Right lobe of liver (tissue), 4 donors: Measurements from ENCODE around the gene SYT15.

Experiments used
- CTCF ChIP-seq, 4 donors: fragments of 200-600 bp in 3 of 4; fragments of 450-650 bp in 1 of 4; IDR thresholded peaks; one replicate each; pipeline versions ENCODE4 v1.5.1 to v1.8.0; 2016 to 2022; ENCODE audit warnings: antibody characterized with exemption in 4 of 4, mild to moderate bottlenecking in 2 of 4
- POLR2A ChIP-seq: fragments of 450-650 bp; IDR thresholded peaks from one replicate; pipeline ENCODE4 v1.6.1; 2017; ENCODE audit warnings: antibody characterized with exemption, mild to moderate bottlenecking
- donor health status: DM: no; HTN: no; CAD: no.
- donor health status: DM: no; HTN: no; CAD: no.
- donor health status: DM: no; HTN: yes; CAD: no.

DNA sequence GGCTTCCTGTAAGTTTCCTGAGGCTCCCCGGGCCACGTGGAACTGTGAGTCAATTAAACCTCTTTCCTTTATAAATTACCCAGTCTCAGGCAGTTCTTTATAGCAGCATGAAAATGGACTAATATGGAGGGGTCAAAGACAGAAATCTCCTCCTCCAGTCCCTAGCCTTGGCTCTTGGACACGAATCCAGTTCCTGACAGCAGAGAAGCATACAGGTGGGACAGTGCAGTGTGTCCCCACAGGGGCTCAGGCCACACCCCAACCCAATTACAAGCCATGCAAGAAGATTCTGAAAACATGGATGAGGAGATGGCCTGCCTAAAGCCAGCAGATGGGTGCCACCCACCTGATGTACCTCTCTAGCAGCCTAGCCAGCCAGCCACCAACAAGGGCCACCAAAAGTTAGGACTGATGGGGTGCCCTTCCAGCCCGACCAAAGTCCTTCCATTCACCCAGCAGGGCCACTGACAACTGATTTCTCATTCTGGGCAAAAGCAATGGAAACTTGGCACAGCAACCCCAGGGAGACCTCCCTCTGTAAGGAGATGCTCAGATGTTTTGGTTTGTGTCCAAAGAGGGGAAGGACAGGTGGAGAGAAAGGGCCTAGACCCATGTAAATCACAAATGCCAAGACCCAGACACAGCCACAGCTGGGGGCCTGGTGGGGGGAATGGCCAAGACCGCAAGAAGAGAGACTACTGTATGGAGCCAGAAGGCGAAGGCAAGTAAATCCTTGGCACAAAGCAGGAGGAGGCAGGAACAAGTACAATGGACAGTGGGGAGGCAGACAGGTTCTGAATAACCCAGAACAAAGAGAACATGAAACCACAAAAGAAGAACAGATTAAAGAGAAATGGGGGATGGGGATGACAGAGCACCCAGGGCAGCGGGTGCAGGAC lies 36.1 kb upstream of the SYT15 start:
- TF ChIP-seq CTCF (IDR thresholded peaks at IDR 0.05): no peak
- no peak for TF ChIP-seq POLR2A
